ENCODE data around the gene ZNF70. TPM values are rescaled to one million over a fixed set of nuclear protein-coding genes. Genes with fewer than 3 reads are reported as not detected.
"Not testable (repeated sequence)": the region's sequence is repeated elsewhere in the genome, so short reads cannot be mapped to it uniquely, and the experiment has no call there.

ZNF70 gene
- total RNA-seq, 1 donor from 2014 or later = 5.3 TPM

GRCh38 chr22:23760056-23760455 is 9.1 kb upstream of the ZNF70 start:
- DNase-seq (ENCODE audit: low spot score) = no peak

- peak; percentile 0 for DNase-seq (ENCODE audit: low spot score)
Observed at GRCh38 chr22:23759566-23759965, 8.7 kb upstream of the ZNF70 start.

GRCh38 chr22:23756891-23757290 is 6.0 kb upstream of the ZNF70 start:
- DNase-seq (ENCODE audit: low spot score) = no peak

- no peak for DNase-seq (ENCODE audit: low spot score)
Observed at GRCh38 chr22:23755711-23756110, 4.8 kb upstream of the ZNF70 start.

- no peak for DNase-seq (ENCODE audit: low spot score)
Observed at GRCh38 chr22:23754980-23755636, 4.2 kb upstream of the ZNF70 start.

- no peak for DNase-seq (ENCODE audit: low spot score)
Observed at GRCh38 chr22:23754220-23754919, 3.5 kb upstream of the ZNF70 start, which contains the start of gene VPREB3. VPREB3 (minus strand) TSS chr22:23754425; CDS start chr22:23754363, 62 bp downstream.

- no peak for DNase-seq (ENCODE audit: low spot score)
Observed at GRCh38 chr22:23753385-23753784, 2.5 kb upstream of the ZNF70 start.

- DNase-seq (ENCODE audit: low spot score) = no peak
Observed at GRCh38 chr22:23752750-23753149, 1.8 kb upstream of the ZNF70 start.

- no peak for DNase-seq (ENCODE audit: low spot score)
Observed at GRCh38 chr22:23752090-23752691, 1.3 kb upstream of the ZNF70 start.

- no peak for DNase-seq (ENCODE audit: low spot score)
Observed at GRCh38 chr22:23751441-23751996, 607 bp upstream of the ZNF70 start.

GRCh38 chr22:23750367-23750713 is 572 bp downstream of the ZNF70 start:
- no peak for DNase-seq (ENCODE audit: low spot score)

- DNase-seq (ENCODE audit: low spot score) = no peak
Observed at GRCh38 chr22:23749841-23750301, 1.0 kb downstream of the ZNF70 start.

GRCh38 chr22:23745791-23746190 is 5.1 kb downstream of the ZNF70 start:
- no peak for DNase-seq (ENCODE audit: low spot score)

- no peak for DNase-seq (ENCODE audit: low spot score)
Observed at GRCh38 chr22:23744485-23744884, 6.4 kb downstream of the ZNF70 start.

GRCh38 chr22:23744001-23744400 is 6.9 kb downstream of the ZNF70 start:
- DNase-seq (ENCODE audit: low spot score) = no peak

- no peak for DNase-seq (ENCODE audit: low spot score)
Observed at GRCh38 chr22:23743303-23743705, 7.6 kb downstream of the ZNF70 start.

- DNase-seq (ENCODE audit: low spot score) = no peak
Observed at GRCh38 chr22:23742505-23743264, 8.2 kb downstream of the ZNF70 start.

- DNase-seq (ENCODE audit: low spot score) = no peak
Observed at GRCh38 chr22:23737696-23738095, 13.2 kb downstream of the ZNF70 start.

- DNase-seq (ENCODE audit: low spot score) = not testable (repeated sequence)
Observed at GRCh38 chr22:23728108-23728507, 22.8 kb downstream of the ZNF70 start.

GRCh38 chr22:23722724-23723123 is 28.2 kb downstream of the ZNF70 start:
- DNase-seq (ENCODE audit: low spot score) = no peak

GRCh38 chr22:23722160-23722559 is 28.8 kb downstream of the ZNF70 start:
- DNase-seq (ENCODE audit: low spot score) = no peak

- DNase-seq (ENCODE audit: low spot score) = no peak
Observed at GRCh38 chr22:23720855-23721254, 30.1 kb downstream of the ZNF70 start.

Measured in umbilical cord (tissue), 2 donors.